GM19467 (cell line): ENCODE results near the gene DNAJC11.
"Not testable (repeated sequence)": the region's sequence is repeated elsewhere in the genome, so short reads cannot be mapped to it uniquely, and the experiment has no call there.

Experiments
- ATAC-seq: cut with Tn5 transposase; IDR thresholded peaks from one replicate; pipeline ENCODE4 v1.9.1; 2021; ENCODE audit warnings: mild to moderate bottlenecking, moderate library complexity; ENCODE audit not compliant: unreplicated experiment

The DNAJC11 gene

DNA sequence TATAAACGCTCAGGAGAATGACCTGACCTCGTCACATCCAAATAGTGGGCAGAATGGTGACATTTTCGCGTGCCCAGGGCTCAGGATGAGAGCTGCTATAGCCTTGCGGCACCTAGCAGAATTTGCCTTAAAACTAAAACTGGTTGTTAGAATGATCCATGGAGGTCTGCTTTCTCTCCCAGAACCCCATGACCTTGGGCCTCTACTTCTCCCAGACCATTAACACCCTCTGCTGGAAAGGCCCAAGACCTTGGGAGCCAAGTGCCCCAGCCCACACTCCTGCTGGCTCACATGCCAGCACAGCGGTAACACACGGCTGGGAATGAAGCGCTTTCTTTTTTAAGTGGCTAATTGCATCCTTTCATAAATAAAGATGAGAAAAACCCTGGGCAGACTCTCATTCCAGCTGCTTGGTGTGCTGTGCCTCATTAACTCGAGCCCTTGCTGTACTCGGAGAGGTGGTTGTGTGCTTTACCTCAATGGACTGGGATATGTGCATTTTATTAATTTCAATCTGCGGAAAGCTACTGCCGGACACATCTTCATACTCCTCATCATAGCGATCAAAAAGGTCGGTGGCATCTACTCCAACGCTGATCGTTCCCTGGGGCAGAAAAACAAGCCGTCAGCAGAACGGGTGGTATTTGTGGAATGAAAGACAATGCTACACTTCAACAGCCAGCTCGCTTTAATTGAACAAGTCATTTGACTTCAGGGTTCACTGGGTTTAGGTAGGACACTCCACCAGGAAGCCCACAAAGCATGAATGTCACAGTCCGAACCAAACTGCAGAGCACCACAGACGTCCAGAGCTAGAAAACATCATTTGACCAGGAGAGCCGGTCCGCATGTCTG is 48.0 kb downstream of the DNAJC11 start:
- ATAC-seq: no peak

DNA sequence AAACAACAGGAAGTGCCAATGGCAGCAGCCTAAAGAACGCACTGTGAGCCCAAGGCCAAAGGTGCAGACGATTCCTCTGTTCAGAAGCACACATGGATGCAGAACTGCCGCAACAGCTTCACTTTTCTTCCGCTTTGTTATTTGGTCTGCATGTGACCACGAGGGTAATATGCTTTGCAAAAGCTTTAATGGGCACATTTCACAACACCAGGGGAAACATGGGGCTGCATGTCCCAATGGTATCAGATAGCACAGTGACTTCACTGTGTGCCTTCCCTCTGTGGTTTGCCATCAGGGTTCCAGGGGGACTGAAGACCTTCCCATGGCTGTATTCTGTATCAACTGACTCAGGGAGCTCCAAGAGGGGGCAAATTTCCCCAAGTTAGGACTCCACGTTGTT is 48.6 kb downstream of the DNAJC11 start:
- no peak for ATAC-seq

DNA sequence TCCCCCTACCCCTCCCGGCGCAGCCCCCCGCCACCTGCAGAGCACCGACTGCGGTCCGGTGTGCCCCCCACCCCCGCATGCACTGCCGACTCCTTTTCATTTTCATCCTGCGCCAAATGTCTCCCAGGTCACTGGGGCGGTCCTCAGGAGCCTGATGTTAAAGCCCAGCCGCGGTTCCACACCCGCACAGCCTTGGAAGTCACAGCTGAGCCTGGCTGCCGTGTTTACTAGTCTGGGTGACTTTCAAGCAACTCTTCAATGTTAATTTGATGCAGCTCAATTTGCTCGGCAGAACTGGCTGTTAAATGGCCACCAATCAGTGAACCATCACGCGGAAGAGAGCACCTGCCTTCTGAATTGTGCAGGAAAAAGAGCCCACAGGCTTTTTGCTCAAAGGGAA is 49.7 kb downstream of the DNAJC11 start:
- no peak for ATAC-seq

DNA sequence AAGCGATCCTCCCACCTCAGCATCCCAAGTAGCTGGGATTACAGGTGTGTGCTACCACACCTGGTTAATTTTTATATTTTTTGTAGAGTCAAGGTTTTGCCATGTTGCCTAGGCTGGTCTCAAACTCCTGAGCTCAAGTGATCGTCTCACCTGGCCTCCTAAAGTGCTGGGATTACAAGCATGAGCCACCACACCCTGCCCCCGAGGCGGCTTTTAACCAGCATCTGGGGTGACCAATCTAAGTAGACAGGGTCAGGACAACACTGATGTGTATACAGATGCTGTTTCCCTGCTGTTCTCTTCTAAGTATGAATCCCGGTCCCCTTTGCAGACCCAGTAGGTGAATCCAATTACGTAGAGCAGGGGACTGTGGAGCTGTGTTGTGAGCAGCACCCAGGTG is 53.1 kb downstream of the DNAJC11 start:
- no peak for ATAC-seq

DNA sequence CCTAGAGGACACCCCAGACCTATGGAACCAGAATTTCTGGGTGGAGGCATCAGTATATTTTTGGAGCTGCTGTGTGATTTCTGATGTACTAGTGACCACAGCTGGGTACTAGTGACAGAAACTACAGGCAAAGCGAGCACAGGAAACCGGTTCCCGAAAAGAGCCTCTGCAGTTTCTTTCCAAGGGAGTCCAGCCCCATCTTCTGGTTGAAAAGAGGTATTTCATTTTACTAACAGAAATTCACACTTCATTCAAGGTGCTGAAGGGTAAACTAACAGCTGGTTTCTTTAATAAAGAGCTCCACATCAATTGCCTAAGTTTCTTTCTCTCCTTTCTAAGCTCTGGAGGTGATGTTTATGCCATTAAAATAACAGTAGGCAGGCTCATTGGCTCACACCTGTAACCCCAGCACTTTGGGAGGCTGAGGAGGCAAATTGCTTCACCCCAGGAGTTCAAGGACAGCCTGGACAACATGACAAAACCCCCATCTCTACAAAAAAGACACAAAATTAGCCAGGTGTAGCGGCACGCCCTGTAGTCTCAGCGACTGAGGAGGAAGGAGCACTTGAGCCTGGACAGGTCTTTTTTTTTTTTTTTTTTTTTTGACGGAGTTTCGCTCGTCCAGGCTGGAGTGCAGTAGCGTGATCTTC is 55.0 kb downstream of the DNAJC11 start:
- ATAC-seq: no peak

DNA sequence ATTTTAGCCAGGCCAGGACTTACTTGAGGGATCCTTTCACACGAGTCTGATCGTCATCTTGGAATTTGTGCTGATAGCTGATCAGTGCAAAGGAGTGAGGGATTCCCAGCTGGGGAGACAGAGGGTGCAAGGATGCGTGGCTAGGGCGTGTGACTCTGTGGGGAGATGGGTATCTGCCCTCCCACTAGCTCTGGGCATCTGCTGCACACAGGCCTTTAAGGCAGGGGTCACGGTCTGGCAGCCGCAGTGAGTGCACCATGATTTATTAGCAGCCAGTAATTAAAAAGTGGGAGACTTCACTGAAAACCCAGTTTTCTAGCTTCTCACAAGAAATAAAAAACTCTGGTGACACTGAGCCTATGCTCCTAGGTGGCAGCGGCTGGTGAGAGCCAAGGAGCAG is 56.6 kb downstream of the DNAJC11 start:
- no peak for ATAC-seq

DNA sequence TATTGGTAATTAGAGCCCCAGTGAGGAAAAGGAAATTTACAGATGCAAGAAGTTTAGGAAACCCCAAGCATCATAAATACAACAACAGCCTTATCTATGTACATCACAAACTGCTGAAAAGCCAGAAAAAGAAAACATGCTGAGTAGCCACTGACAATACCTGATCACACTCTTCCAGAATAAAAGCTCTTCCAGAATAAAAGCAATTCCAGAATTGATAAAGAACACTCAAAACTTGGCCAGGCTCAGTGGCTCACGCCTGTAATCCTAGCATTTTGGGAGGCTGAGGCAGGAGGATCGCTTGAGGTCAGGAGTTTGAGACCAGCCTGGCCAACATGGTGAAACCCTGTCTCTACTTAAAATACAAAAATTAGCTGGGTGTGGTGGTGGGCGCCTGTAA is 60.7 kb downstream of the DNAJC11 start:
- ATAC-seq: not testable (repeated sequence)

DNA sequence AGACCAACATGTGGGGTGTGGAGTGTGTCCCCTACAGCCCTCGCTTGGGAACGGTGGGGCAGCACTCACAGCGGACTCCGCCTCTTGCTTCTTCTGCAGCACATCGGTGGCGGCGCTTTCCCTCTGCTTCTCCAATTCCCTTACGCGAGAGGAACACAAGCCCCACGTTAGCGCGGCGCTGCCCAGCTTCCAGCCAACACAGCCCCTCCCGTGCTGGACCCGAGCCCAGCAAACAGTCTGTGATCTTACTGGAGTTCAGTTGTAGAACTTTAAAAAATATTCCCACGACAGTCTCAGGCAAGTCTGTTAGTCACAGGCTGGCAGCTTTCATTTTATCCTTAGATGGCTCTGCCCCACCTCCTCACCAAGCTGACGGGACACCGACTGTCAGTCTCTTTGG is 63.4 kb downstream of the DNAJC11 start:
- no peak for ATAC-seq

DNA sequence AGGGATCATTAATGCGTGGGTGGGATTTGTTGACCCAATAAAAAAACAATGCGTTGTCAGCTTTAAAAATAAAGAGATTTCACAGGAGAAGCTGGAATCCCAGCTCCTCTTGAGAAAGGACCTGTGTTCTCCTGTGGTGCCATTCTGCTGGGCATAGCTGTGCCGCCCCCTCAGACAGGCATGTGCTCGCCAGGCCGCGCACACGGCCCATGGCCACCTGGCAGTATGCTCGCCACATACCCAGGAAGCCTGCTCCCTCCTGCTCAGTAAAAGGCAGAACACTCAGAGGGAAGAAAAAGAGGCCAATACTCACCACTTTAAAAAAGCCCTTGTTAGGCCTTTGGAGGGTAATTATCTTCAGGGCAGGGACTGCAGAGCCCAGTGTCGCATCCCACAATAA is 63.8 kb downstream of the DNAJC11 start:
- no peak for ATAC-seq

DNA sequence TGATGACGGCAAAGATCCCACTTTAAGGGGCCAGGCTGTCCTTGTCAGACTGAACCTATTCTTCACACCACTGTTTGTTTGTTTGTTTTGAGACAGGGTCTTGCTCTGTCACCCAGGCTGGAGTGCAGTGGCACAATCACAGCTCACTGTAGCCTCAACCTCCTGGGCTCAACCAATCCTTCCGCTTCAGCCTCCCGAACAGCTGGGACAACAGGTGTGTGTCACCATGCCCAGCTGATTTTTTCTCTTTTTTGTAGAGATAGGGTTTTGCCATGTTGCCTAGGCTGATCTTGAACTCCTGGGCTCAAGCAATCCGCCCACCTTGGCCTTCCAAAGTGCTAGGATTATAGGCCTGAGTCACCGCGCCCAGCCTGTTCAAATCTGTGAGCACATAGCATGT is 64.8 kb downstream of the DNAJC11 start:
- ATAC-seq: not testable (repeated sequence)

DNA sequence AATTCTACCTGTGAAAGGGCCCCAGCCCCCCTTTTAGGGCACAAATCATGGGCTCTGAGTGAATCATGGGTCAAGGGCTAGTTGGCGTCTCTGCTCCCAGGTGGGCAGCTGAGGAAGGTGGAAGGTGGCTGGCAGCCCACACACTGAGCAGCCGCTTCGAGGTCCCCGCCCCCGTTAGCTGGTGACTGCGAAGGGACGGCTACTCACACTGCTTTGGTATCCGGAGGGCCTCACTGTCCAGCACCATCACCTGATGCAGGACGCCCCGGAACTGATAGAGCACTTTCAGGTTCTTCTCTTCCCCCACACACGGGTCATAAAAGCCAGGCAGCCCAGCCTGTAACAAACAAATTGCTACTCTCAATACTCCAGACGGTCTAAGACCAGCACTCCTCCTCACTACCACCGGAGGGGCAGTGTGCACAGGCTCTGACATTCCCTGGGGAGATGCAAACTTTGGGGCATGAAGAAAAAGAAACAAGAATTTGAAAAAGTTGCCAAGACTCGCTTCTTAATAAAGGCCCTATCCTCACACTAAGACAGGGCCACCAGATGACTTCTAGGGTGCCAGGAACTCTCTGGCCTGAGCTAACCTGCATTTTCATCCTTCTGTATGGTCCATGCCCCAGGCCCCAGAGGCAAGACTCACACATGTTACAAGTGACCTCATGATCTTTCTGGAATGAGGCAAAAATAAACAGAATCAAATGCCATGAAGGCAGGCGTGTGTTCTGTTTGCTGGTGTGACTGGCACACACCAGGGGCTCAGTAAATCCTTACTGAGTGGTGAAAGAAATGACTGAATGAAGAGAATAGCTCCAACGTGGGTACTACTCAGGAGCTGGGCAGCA is 65.5 kb downstream of the DNAJC11 start:
- no peak for ATAC-seq

DNA sequence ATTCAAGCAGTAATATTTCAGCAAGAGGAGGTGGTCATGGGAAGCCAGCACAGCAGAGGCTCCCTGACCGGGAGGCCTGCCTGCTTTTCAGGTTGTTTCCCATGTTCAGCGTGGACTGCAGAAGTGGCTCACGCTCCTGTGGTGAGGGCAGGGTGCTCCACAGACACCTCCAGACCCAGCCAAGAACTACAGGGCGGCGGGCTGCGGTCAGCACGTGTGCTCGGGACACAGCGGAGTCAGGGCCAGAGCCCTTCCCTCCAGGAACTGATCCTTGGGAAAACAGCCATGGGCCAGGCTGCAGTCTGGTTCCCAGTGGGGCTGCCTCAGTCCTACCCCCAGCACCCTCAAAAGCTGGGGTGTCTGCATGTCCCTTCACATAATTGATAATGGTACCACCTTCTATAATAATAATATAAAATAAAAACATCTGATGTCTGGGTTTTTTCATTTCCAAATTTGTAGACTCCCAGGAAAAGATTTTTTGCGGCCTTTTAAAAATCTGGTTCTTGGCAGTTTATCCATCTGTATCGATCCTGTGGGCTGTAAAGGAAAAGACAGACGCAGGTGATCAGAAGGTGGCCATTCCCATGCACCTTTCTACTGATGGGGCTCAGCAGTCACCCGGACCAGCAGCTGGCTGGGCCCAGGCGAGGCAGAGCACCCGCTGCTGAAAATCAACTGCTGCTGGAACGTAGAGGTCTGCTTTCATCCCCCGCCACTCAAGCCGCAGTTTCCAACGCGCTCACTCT is 66.3 kb downstream of the DNAJC11 start:
- ATAC-seq: no peak

DNA sequence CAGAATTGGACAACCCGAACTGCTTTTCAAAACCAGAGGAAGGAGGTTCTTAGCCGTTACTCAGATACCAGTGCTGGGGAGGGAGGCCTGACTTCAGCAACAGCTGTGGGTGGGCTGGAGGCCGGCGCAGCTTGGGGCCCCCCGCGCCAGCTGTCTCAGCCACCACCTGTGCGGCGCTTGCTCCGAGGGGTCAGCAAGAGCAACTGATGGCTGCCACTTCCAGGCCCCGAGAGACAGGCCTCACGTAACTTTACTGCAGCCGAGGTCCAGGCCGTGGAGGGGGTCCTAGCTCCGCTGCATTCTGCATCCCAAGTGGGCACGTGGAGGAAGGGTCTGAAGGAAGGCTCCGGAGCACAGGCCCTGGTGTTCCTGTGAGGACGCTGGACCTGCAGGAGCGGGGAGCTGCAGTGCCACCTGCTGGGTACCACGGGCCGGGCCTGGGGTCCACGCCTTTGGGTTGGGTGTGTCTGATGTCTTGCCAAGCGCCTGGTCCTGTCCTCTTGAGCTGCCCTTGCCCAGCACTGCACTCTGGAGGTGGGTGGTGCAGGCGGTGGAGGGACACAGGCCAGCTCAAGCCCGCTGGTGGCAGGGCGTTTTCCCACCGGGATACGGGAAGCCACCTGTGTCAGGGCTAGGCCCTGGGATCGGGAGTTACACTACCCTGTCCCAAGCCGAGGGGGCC is 67.1 kb downstream of the DNAJC11 start:
- no peak for ATAC-seq

DNA sequence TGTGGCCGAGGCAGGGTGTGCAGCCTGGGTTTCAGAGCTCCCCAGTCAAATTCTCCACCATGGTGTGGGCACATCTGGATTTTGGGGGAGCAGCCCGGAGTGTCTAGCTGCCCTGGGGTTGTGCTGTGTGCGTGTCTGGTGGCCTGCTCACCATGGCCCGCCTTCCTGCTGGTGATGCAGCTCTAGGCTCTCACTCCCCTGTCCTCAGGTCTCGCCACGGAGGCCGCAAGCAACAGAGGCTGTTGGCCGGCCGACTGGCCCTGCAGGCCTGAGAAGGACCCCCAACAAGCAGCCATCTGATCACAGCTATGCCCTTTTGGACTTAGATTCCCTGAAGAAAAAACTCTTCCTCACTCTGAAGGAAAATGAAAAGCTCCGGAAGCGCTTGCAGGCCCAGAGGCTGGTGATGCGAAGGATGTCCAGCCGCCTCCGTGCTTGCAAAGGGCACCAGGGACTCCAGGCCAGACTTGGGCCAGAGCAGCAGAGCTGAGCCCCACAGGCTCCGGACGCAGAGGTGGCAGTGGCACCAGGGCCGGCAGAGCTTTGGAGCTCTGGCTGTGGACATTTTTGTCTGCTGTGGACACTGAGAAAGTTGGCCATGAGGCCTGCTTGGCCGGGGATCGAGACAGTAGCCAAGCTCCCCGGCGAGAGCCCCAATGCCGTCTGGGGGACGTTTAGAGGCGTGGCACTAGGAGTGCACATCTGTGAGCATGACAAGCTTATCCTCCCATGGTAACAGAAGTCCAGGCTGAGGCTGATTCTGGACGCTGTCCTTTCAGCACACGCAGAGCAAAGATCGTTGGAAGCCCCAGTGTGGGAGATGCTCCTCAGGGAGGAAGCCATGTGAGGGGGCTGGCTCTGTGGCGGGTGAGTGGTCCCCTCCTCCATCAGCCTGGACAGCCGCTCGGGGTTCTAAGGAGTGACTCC is 68.8 kb downstream of the DNAJC11 start:
- no peak for ATAC-seq

DNA sequence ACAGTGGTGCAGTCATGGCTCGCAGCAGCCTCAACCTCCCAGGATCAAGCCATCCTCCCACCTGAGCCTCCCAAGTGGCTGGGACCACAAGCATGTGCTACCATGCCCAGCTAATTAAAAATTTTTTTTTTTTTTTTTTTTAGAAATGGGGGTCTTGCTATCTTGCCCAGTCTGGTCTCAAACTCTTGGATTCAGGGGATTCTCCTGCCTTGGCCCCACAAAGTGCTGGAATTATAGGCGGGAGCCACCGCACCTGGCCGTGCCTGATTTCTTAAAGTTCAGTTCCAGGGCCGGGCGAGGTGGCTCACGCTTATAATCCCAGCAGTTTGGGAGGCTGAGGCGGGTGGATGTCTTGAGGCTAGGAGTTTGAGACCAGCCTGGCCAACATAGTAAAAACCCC is 70.6 kb downstream of the DNAJC11 start:
- ATAC-seq: no peak

DNA sequence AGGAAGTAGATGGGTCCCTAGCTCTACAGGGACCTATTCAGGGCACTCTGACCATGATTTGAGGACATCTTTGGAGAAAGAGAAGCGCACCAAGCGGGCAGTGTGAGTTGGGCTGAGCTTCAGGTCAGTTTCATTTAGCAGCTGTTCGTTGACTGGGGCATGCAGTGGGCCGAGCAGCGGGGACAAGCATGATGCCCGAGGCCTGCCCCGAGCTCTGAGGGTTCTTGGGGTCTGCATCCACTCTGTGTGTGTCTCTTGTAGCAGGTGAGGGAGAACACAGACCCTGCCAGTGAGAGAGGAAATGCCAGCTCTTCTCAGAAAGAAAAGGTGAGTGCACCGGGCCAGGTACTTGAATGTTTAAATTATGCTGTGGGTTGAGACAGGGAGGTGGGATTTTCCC is 71.6 kb downstream of the DNAJC11 start:
- ATAC-seq: no peak

DNA sequence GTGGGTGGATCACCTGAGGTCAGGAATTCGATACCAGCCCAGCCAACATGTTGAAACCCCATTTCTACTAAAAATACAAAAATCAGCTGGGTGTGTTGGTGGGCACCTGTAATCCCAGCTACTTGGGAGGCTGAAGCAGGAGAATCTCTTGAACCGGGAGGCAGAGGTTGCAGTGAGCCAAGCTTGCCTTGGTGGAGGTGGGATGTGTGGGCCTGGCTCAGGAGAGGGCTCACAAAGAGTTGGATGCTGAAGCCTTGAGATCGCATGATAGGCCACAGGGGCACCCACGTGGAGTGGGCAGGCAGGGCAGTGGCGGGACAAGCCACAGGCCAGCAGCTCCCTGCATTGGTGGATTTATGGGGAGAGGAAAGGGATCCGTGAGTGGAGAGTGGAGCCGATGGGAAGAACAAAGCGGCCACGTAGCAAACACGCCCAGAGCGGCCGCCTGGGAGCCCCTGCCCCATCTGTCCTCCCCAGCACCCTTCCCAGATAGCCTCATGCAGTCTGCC is 72.6 kb downstream of the DNAJC11 start:
- ATAC-seq: no peak

DNA sequence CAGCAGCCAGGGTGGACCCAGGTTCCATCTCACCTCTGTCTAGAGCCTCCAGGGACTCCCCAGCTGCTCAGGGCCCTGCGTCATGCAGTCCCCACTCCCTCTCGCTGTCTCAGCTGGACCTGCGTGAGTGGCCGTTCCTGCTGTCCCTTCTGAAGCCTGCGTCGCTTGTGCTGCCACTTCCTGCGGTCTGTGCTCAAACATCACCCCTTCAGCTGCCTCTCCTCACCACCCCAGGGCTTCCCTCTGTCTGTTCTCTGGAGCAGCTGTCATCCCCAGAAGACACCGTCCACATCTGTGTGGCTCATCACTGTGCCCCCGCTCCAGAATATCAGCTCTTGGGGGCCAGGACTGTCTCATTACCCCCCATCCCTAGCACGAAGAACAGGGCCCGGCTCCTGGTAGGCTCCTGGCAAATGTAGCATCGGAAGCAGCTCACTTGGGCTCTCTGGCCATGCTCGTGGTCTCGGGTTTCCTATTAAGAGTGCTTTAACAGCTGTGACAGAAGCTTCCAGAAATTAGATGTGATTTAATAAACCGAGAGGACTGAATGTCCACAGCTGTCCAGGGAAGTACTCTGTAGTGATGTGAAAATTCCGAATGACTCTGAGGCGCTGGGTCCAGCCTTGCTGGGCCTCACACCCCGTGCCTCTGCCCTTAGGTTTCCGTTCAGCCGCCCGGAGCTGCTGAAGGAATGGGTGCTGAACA is 73.6 kb downstream of the DNAJC11 start:
- ATAC-seq: no peak
